Transverse colon (tissue), 4 donors: ENCODE data around the gene AHNAK2. TPM values are rescaled to one million over a fixed set of nuclear protein-coding genes. Genes with fewer than 3 reads are reported as not detected.
"Not testable (repeated sequence)": the region's sequence is repeated elsewhere in the genome, so short reads cannot be mapped to it uniquely, and the experiment has no call there.

Experiments used
- DNase-seq: peaks from one replicate; pipeline ENCODE4 v3.0.0-alpha.2; 2019
- H3K27ac ChIP-seq, 4 donors: fragments of 200-600 bp; sonication (generic); 2 replicates each; pipeline ENCODE4 v1.5.1; 2016 to 2018; ENCODE audit warnings: inconsistent platforms in 4 of 4
- H3K27me3 ChIP-seq: fragments of 200-600 bp; sonication (generic); 2 replicates; pipeline ENCODE4 v1.5.1; 2017; ENCODE audit warnings: inconsistent platforms
- H3K36me3 ChIP-seq, 4 donors: fragments of 200-600 bp; sonication (generic); 2 replicates each; pipeline ENCODE4 v1.5.1; 2017 to 2019; ENCODE audit warnings: inconsistent platforms in 4 of 4
- H3K4me1 ChIP-seq, 4 donors: fragments of 200-600 bp; sonication (generic); 2 replicates each; pipeline ENCODE4 v1.5.1; 2017 to 2020; ENCODE audit warnings: inconsistent platforms in 4 of 4
- H3K4me3 ChIP-seq, 4 donors: fragments of 200-600 bp; sonication (generic); 1 replicate in 1 of 4; 2 replicates in 3 of 4; pipeline versions ENCODE4 v1.5.1 to v1.6.1; 2017 to 2019; ENCODE audit warnings: inconsistent platforms in 4 of 4
- H3K9me3 ChIP-seq, 2 donors: fragments of 200-600 bp; sonication (generic); 2 replicates each; pipeline ENCODE4 v1.5.1; 2017 to 2019; ENCODE audit warnings: inconsistent platforms in 2 of 2
- EP300 ChIP-seq: sonication (generic); formaldehyde crosslinking; IDR thresholded peaks from one replicate; pipeline ENCODE4 v1.6.1; 2017; ENCODE audit warnings: antibody characterized with exemption, low read depth
- POLR2A ChIP-seq: fragments of 450-650 bp; IDR thresholded peaks from one replicate; pipeline ENCODE4 v1.6.1; 2016; ENCODE audit warnings: antibody characterized with exemption, mild to moderate bottlenecking, moderate library complexity
- POLR2AphosphoS5 ChIP-seq, 3 donors: sonication (generic); formaldehyde crosslinking; IDR thresholded peaks; one replicate each; pipeline ENCODE4 v1.6.1; 2016; ENCODE audit warnings: antibody characterized with exemption in 3 of 3
- WGBS, 2 donors: methylation state at CpG; one replicate each; pipeline ENCODE4 v1.1.5; 2018; ENCODE audit warnings: low coverage in 1 of 2; 5-methylcytosine and 5-hydroxymethylcytosine counted together
- in situ Hi-C, 4 donors: fragments of 200-750 bp; cut with MboI; loops; one replicate each; pipeline versions ENCODE4 v1.15.0 to v1.15.1; 2017; ENCODE audit warnings: low sequenced_read_pairs in 3 of 4, low pct_ligation_motif_present in 1 of 4, low pct_unique_long_range_greater_than_20kb in 1 of 4
- intact Hi-C: fragments of 100-400 bp; cut with DNase I; formaldehyde crosslinking; loops from one replicate; pipeline ENCODE4 v1.15.1; 2023; ENCODE audit warnings: low total_unique reads
- total RNA-seq, 4 donors: library from RNA; depleted of rRNA; stranded (reverse); fragments of >200 nt; gene quantifications; one replicate each; pipeline ENCODE4 v1.1.0, GENCODE V29; 2016
- TF ChIP-seq, protein P1 (sequence below), 5 experiments: fragments of 200-600 bp in 3 of 5; fragments of 450-650 bp in 2 of 5; sonication (generic) in 3 of 5; IDR thresholded peaks; 1 replicate in 2 of 5; 2 replicates in 3 of 5; pipeline ENCODE4 v1.5.1; 2016 to 2017; ENCODE audit warnings: antibody characterized with exemption in 5 of 5, inconsistent platforms in 3 of 5, mild to moderate bottlenecking in 2 of 5, moderate library complexity in 1 of 5

The AHNAK2 gene
- total RNA-seq, 4 donors from 2014 or later = 19.4 to 75.2 (median 28.5) TPM

DNA sequence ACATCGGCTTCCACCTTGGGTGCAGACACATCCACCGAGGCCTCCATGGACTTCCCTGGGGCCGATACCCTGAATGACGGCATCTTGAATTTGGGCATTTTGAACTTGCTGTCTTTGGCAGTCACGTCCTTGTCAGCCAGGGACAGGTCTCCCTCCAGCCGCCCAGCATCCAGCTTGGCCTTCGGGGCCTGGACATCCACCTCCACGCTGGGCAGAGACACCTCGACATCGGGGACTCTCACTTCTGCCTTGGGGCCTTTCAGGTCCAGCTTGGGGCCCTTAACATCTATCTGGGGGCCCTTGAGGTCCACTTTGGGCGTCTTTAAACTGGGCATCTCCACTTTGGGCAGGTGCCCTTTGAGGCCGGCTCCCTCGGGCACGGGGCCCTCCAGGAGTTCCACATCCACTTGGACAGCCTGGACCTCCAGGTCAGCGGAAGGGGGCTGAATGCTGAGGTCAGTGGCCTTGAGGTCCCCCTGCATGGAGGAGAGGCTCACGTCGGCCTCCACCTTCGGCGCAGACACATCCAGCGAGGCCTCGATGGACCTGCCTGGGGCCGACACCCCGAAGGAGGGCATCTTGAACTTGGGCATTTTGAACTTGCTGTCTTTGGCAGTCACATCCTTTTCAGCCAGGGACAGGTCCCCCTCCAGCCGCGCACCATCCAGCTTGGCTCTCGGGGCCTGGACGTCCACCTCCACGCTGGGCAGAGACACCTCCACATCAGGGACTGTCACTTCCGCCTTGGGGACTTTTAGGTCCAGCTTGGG lies 33.6 kb downstream of the AHNAK2 start:
- intact Hi-C loops, H3K27ac ChIP-seq, H3K36me3 ChIP-seq, in situ Hi-C loops, H3K4me3 ChIP-seq, H3K4me1 ChIP-seq, H3K27me3 ChIP-seq, DNase-seq, H3K9me3 ChIP-seq: not testable (repeated sequence)
- 93% methylated on average over 29 of the region's 29 CpGs; no CpG with 5 or more reads in 1 of the 2 donors for WGBS, 2 donors

DNA sequence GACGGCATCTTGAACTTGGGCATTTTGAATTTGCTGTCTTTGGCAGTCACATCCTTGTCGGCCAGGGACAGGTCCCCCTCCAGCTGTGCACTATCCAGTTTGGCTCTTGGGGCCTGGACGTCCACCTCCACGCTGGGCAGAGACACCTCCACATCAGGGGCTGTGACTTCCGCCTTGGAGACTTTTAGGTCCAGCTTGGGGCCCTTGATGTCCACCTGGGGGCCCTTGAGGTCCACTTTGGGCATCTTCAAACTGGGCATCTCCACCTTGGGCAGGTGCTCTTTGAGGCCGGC lies 34.2 kb downstream of the AHNAK2 start:
- H3K27me3 ChIP-seq, H3K4me1 ChIP-seq, H3K27ac ChIP-seq, H3K36me3 ChIP-seq, H3K4me3 ChIP-seq, H3K9me3 ChIP-seq, DNase-seq, intact Hi-C loops, in situ Hi-C loops: not testable (repeated sequence)
- 75 to 87% methylated on average over 5 to 6 of the region's 6 CpGs for WGBS, 2 donors

DNA sequence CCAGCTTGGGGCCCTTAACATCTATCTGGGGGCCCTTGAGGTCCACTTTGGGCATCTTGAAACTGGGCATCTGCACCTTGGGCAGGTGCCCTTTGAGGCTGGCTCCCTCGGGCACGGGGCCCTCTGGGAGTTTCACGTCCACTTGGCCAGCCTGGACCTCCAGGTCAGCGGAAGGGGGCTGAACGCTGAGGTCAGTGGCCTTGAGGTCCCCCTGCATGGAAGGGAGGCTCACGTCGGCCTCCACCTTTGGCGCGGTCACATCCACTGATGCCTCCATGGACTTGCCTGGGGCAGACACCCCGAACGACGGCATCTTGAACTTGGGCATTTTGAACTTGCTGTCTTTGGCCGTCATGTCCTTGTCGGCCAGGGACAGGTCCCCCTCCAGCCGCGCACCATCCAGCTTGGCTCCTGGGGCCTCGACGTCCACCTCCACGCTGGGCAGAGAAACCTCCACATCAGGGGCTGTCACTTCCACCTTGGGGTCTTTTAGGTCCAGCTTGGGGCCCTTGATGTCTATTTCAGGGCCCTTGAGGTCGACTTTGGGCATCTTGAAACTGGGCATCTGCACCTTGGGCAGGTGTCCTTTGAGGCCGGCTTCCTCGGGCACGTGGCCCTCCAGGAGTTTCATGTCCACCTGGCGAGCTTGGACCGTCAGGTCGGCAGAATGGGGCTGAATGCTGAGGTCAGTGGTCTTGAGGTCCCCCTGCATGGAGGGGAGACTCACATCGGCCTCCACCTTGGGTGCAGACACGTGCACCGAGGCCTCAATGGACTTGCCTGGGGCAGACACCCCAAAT lies 34.8 kb downstream of the AHNAK2 start:
- H3K4me1 ChIP-seq, H3K4me3 ChIP-seq, intact Hi-C loops, H3K36me3 ChIP-seq, DNase-seq, H3K27me3 ChIP-seq, H3K27ac ChIP-seq, in situ Hi-C loops, H3K9me3 ChIP-seq: not testable (repeated sequence)
- 81 to 88% methylated on average over 4 to 29 of the region's 29 CpGs for WGBS, 2 donors

DNA sequence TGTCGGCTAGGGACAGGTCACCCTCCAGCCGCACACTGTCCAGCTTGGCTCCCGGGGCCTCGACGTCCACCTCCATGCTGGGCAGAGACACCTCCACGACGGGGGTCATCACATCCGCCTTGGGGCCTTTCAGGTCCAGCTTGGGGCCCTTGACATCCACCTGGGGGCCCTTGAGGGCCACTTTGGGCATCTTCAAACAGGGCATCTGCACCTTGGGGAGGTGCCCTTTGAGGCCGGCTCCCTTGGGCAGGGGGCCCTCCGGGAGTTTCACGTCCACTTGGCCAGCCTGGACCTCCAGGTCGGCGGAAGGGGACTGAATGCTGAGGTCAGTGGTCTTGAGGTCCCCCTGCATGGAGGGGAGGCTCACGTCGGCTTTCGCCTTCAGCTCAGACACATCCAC lies 35.6 kb downstream of the AHNAK2 start:
- Histone ChIP-seq H3K4me1 (no peaks in the 10 kb centered on the region), H3K27me3 (peaks cover 13% of the 10 kb centered on the region), H3K27ac (no peak overlapping the region), H3K36me3 (no peaks in the 10 kb centered on the region), H3K9me3 (no peaks in the 10 kb centered on the region), H3K4me3 (no peak overlapping the region)
- WGBS, 2 donors = 94% methylated on average over 14 of the region's 16 CpGs; no CpG with 5 or more reads in 1 of the 2 donors
- in situ Hi-C loops (no loop called here), intact Hi-C loops (no loop called here)
- DNase-seq = no peak
- TF ChIP-seq POLR2A (no peak), EP300 (no peak), POLR2AphosphoS5 (IDR thresholded peaks at IDR 0.05) (no peak)
- TF ChIP-seq, protein P1, sequence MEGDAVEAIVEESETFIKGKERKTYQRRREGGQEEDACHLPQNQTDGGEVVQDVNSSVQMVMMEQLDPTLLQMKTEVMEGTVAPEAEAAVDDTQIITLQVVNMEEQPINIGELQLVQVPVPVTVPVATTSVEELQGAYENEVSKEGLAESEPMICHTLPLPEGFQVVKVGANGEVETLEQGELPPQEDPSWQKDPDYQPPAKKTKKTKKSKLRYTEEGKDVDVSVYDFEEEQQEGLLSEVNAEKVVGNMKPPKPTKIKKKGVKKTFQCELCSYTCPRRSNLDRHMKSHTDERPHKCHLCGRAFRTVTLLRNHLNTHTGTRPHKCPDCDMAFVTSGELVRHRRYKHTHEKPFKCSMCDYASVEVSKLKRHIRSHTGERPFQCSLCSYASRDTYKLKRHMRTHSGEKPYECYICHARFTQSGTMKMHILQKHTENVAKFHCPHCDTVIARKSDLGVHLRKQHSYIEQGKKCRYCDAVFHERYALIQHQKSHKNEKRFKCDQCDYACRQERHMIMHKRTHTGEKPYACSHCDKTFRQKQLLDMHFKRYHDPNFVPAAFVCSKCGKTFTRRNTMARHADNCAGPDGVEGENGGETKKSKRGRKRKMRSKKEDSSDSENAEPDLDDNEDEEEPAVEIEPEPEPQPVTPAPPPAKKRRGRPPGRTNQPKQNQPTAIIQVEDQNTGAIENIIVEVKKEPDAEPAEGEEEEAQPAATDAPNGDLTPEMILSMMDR (IDR thresholded peaks at IDR 0.05) = no peak

DNA sequence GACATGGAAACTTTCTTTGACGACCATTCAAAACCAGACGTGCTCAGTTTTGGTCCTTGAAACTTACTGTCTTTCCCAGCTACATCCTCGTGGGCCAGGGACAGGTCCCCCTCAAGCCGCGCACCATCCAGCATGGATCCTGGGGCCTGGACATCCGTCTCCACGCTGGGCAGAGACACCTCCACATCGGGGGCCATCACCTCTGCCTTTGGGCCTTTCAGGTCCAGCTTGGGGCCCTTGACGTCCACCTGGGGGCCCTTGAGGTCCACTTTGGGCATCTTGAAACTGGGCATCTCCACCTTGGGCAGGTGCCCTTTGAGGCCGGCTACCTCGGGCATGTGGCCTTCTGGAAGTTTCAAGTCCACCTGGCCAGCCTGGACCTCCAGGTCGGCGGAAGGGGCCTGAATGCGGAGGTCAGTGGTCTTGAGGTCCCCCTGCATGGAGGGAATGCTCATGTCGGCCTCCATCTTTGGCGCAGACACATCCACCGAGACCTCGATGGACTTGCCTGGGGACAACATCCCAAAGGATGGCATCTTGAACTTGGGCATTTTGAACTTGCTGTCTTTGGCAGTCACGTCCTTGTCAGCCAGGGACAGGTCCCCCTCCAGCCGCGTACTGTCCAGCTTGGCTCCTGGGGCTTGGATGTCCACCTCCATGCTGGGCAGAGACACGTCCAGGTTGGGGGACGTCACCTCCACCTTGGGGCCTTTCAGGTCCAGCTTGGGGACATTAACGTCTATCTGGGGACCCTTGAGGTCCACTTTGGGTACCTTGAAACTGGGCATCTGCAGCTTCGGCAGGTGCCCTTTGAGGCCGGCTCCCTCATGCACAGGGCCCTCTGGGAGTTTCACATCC lies 36.4 kb downstream of the AHNAK2 start:
- intact Hi-C loops = no loop called here
- H3K4me3 ChIP-seq = no peak overlapping the region
- in situ Hi-C loops = no loop called here
- peaks cover 13% of the 10 kb centered on the region for H3K27me3 ChIP-seq
- H3K27ac ChIP-seq = no peak overlapping the region
- no peaks in the 10 kb centered on the region for H3K4me1 ChIP-seq
- no peak for TF ChIP-seq POLR2AphosphoS5 (IDR thresholded peaks at IDR 0.05)
- TF ChIP-seq, protein P1 (IDR thresholded peaks at IDR 0.05) = no peak
- no peak for TF ChIP-seq POLR2A
- TF ChIP-seq EP300 = no peak
- no peaks in the 10 kb centered on the region for H3K36me3 ChIP-seq
- H3K9me3 ChIP-seq = no peaks in the 10 kb centered on the region
- no peak for DNase-seq
- WGBS, 2 donors = 88 to 100% methylated on average over 1 to 17 of the region's 26 CpGs
